Breast epithelium (tissue), 3 donors: ENCODE measurements around the gene ZNF775.

Experiments
- CTCF ChIP-seq, 3 donors: fragments of 450-650 bp; IDR thresholded peaks; one replicate each; pipeline ENCODE4 v1.5.1; 2016 to 2017; ENCODE audit warnings: antibody characterized with exemption in 3 of 3, mild to moderate bottlenecking in 3 of 3, moderate library complexity in 3 of 3
- POLR2AphosphoS5 ChIP-seq, 3 donors: sonication (generic); formaldehyde crosslinking; IDR thresholded peaks; one replicate each; pipeline ENCODE4 v1.6.1; 2017; ENCODE audit warnings: antibody characterized with exemption in 3 of 3

DNA sequence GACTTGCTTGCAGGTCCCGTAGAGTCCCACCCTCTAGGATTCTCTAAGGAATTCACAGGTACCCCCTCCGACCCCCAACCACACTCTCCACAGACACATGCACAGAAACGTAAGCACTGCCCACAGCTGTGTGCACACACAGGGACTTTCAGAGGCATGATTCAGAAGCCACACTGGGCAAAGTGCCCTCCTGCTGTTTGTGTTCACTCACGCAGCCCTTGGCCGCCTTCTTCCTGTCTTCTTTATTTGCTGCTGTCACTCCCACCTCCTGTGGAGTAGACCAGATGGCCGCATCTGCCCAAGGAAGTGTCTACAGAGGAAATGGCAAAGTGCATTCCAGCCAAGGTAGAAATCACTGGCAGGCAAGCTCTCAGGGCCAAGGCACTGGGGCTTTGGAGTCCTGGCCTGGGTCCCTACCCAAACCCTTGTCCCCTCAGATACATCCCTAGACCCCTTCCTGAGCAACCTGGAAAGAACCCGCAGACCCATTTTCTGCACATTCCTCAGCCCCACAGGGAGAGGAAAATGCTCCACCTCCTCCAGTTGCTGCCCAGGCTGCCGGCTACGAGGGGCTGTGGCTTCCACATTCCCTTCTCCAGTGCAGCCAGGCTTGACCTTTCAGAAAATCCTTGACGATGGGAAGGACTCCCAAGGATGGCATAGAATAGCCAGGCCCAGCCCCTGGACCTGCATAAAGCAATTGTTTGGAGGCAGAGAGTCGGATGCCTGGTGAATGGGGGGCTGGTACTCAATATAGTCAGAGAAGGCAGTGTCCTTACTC is 49.7 kb downstream of the ZNF775 start:
- TF ChIP-seq CTCF (IDR thresholded peaks at IDR 0.05) (no peak), POLR2AphosphoS5 (IDR thresholded peaks at IDR 0.05) (no peak)
